Measurements from ENCODE around the gene KIAA1614. TPM values are rescaled to one million over a fixed set of nuclear protein-coding genes. Genes with fewer than 3 reads are reported as not detected.
A peak's percentile ranks its signal among the peaks of the same experiment; 100 is the strongest.

Gene KIAA1614
- polyA plus RNA-seq, 1 of the 3 experiments (the other 2 are of a cell fraction) = 1.1 TPM

- TF ChIP-seq REST (IDR thresholded peaks at IDR 0.05; ENCODE audit: low read depth, low read length) (no peak), GABPA (IDR thresholded peaks at IDR 0.05; ENCODE audit: low read depth) (no peak)
Measured at GRCh38 chr1:180948641-180949615, 36.2 kb downstream of the KIAA1614 start (continued).

- Histone ChIP-seq H3K9me3 (no peaks in the 10 kb centered on the region), H3K27me3 (ENCODE audit: insufficient read depth) (no peaks in the 10 kb centered on the region), H3K4me1 (ENCODE audit: control insufficient read depth in 1 of 2, insufficient read depth in 2 of 2, low read depth in 1 of 2, low read length in 1 of 2) (peaks cover 0 to 9% of the 10 kb centered on the region in 2 experiments; a peak in 1 of 4 replicates), H3K9ac (no peak overlapping the region), H3F3A (replicated peaks; ENCODE audit: insufficient read depth) (no peaks in the 10 kb centered on the region), H3K79me2 (ENCODE audit: insufficient read depth) (no peaks in the 10 kb centered on the region), H3K27ac (ENCODE audit: low read depth in 2 of 2, low read length in 1 of 2) (no peak overlapping the region), H3K4me3 (ENCODE audit: low read depth in 2 of 2, low read length in 1 of 2) (no peak overlapping the region), H2AFZ (ENCODE audit: low read depth) (no peak overlapping the region), H3K4me2 (no peak overlapping the region), H4K20me1 (ENCODE audit: insufficient read depth) (no peaks in the 10 kb centered on the region), H3K9me2 (no peaks in the 10 kb centered on the region), H3K36me3 (replicated peaks in 1 of 2; ENCODE audit: control insufficient read depth in 1 of 2, insufficient read depth in 2 of 2, low read length in 1 of 2) (peaks cover 3 to 44% of the 10 kb centered on the region in 2 experiments)
- peak; percentile 16 for DNase-seq
- POLR2A ChIA-PET = no interaction called here
- 97% methylated on average over 3 of the region's 4 CpGs for WGBS (ENCODE audit: low lambda C conversion rate)
- TF ChIP-seq NFIC (IDR thresholded peaks at IDR 0.05; ENCODE audit: borderline replicate concordance) = no peak
- CTCF ChIA-PET = interaction anchor here (1.2 kb wide), 1 partner anchor 192 kb away, joined by 4 read pairs; no protein-coding TSS in a partner anchor
Measured at GRCh38 chr1:180949616-180950000, 36.9 kb downstream of the KIAA1614 start.

GRCh38 chr1:180950321-180950720, 37.6 kb downstream of the KIAA1614 start:
- CTCF ChIA-PET = interaction anchor here (1.2 kb wide), 1 partner anchor 192 kb away, joined by 4 read pairs; no protein-coding TSS in a partner anchor
- H2AFZ ChIP-seq (ENCODE audit: low read depth) = no peak overlapping the region
- peaks cover 3 to 45% of the 10 kb centered on the region in 2 experiments for H3K36me3 ChIP-seq (replicated peaks in 1 of 2; ENCODE audit: control insufficient read depth in 1 of 2, insufficient read depth in 2 of 2, low read length in 1 of 2)
- 95% methylated on average over 11 of the region's 12 CpGs for WGBS (ENCODE audit: low lambda C conversion rate)
- POLR2A ChIA-PET = no interaction called here
- TF ChIP-seq RXRA (IDR thresholded peaks at IDR 0.05; ENCODE audit: borderline replicate concordance, low read depth) = no peak
- TF ChIP-seq RAD21 (IDR thresholded peaks at IDR 0.05; ENCODE audit: low read length) = no peak
- TF ChIP-seq NFIC (IDR thresholded peaks at IDR 0.05; ENCODE audit: borderline replicate concordance) = no peak
- TF ChIP-seq ZBTB33 (IDR thresholded peaks at IDR 0.05; ENCODE audit: borderline replicate concordance, low read depth) = no peak
- no peak for TF ChIP-seq NRF1 (IDR thresholded peaks at IDR 0.05; ENCODE audit: low read depth, low read length)
- TF ChIP-seq TAF1 (IDR thresholded peaks at IDR 0.05; ENCODE audit: borderline replicate concordance, low read depth, low read length) = no peak
- TF ChIP-seq SMC3 (IDR thresholded peaks at IDR 0.05; ENCODE audit: low read depth, low read length) = no peak
- TF ChIP-seq MEF2A (IDR thresholded peaks at IDR 0.05; ENCODE audit: borderline replicate concordance, low read depth) = no peak
- no peak for TF ChIP-seq CTCF (IDR thresholded peaks at IDR 0.05)
- no peak for TF ChIP-seq IRF3 (IDR thresholded peaks at IDR 0.05; ENCODE audit: low read depth, low read length)
- TF ChIP-seq USF2 (IDR thresholded peaks at IDR 0.05; ENCODE audit: borderline replicate concordance, low read depth, low read length) = no peak
- no peaks in the 10 kb centered on the region for H3F3A ChIP-seq (replicated peaks; ENCODE audit: insufficient read depth)
- no peaks in the 10 kb centered on the region for H3K79me2 ChIP-seq (ENCODE audit: insufficient read depth)
- H3K4me1 ChIP-seq (ENCODE audit: control insufficient read depth in 1 of 2, insufficient read depth in 2 of 2, low read depth in 1 of 2, low read length in 1 of 2) = peaks cover 0 to 9% of the 10 kb centered on the region in 2 experiments; a peak in 1 of 4 replicates
- H3K27ac ChIP-seq (ENCODE audit: low read depth in 2 of 2, low read length in 1 of 2) = no peak overlapping the region; a peak in 1 of 4 replicates
- DNase-seq = peak; percentile 17
- H3K4me2 ChIP-seq = no peak overlapping the region
- no peak overlapping the region for H3K9ac ChIP-seq
- no peaks in the 10 kb centered on the region for H4K20me1 ChIP-seq (ENCODE audit: insufficient read depth)
- H3K9me2 ChIP-seq = no peaks in the 10 kb centered on the region
- no peaks in the 10 kb centered on the region for H3K27me3 ChIP-seq (ENCODE audit: insufficient read depth)
- H3K4me3 ChIP-seq (ENCODE audit: low read depth in 2 of 2, low read length in 1 of 2) = no peak overlapping the region
- H3K9me3 ChIP-seq = no peaks in the 10 kb centered on the region
